H1 (cell line): ENCODE data around the gene CAMKMT. TPM values are rescaled to one million over a fixed set of nuclear protein-coding genes. Genes with fewer than 3 reads are reported as not detected.

ENCODE experiments used
- CTCF ChIA-PET: fragments of 300-600 bp; sonication (Branson Sonifier 250); formaldehyde crosslinking; loops from one replicate; lab custom pipeline; 2021; ENCODE audit not compliant: partially characterized antibody; lab: Charles Lee
- POLR2A ChIA-PET: fragments of 300-600 bp; sonication (Branson Sonifier 250); formaldehyde crosslinking; loops from one replicate; lab custom pipeline; 2021; ENCODE audit warnings: inconsistent platforms; ENCODE audit not compliant: partially characterized antibody; lab: Charles Lee
- DNase-seq, 2 experiments: peaks; one replicate each; pipeline versions ENCODE4 v3.0.0 to v3.0.0-alpha.2; 2010 to 2022; ENCODE audit warnings: low spot score in 2 of 2, low read depth in 1 of 2, mixed read lengths in 1 of 2
- FAIRE-seq: peaks from 2 replicates; lab custom pipeline; 2011; peaks lifted over from hg19 to GRCh38; lab: Jason Lieb, UNC
- H2AFZ ChIP-seq: 2 replicates; pipeline ENCODE4 v1.8.1; 2012; ENCODE audit warnings: low read length, inconsistent platforms
- H2AK5ac ChIP-seq: 2 replicates; pipeline ENCODE4 v1.6.1; 2013; ENCODE audit warnings: low read depth, low read length
- H2BK120ac ChIP-seq: replicated peaks from 2 replicates; pipeline ENCODE3; 2013; ENCODE audit warnings: low read depth, low read length, inconsistent platforms
- H2BK12ac ChIP-seq: 2 replicates; pipeline ENCODE4 v1.6.1; 2013; ENCODE audit warnings: low read depth, low read length
- H2BK15ac ChIP-seq: 2 replicates; pipeline ENCODE4 v1.6.1; 2013; ENCODE audit warnings: low read length
- H2BK20ac ChIP-seq: 2 replicates; pipeline ENCODE4 v1.6.1; 2013; ENCODE audit warnings: low read length
- H2BK5ac ChIP-seq: 2 replicates; pipeline ENCODE4 v1.6.1; 2013; ENCODE audit warnings: low read depth, low read length
- H3K14ac ChIP-seq: 2 replicates; pipeline ENCODE4 v1.6.1; 2013; ENCODE audit warnings: inconsistent platforms; ENCODE audit not compliant: insufficient read length
- H3K18ac ChIP-seq: 2 replicates; pipeline ENCODE4 v1.6.1; 2013; ENCODE audit warnings: low read length; ENCODE audit errors: extremely low read depth
- H3K23ac ChIP-seq: 2 replicates; pipeline ENCODE4 v1.6.1; 2013; ENCODE audit warnings: inconsistent platforms; ENCODE audit not compliant: insufficient read length
- H3K23me2 ChIP-seq: 2 replicates; pipeline ENCODE4 v1.6.1; 2013; ENCODE audit warnings: low read depth, low read length
- H3K27ac ChIP-seq: 2 replicates; pipeline ENCODE4 v1.6.1; 2011; ENCODE audit warnings: low read depth, low read length, inconsistent platforms
- H3K27me3 ChIP-seq, 4 experiments: replicated peaks in 1 of 4; 1 replicate in 1 of 4; 2 replicates in 3 of 4; pipeline versions ENCODE4 v1.6.1 to v1.8.1; 2011 to 2013; ENCODE audit warnings: low read length in 3 of 4, mild to moderate bottlenecking in 3 of 4, inconsistent platforms in 2 of 4, mixed read lengths in 2 of 4, moderate library complexity in 1 of 4; ENCODE audit not compliant: control insufficient read depth in 3 of 4, insufficient read depth in 3 of 4; ENCODE audit errors: extremely low read depth in 1 of 4
- H3K36me3 ChIP-seq, 4 experiments: 2 replicates each; pipeline versions ENCODE4 v1.6.1 to v1.8.1; 2011 to 2013; ENCODE audit warnings: mild to moderate bottlenecking in 4 of 4, low read length in 3 of 4, moderate library complexity in 2 of 4, control low read depth in 1 of 4, inconsistent platforms in 1 of 4; ENCODE audit not compliant: insufficient read depth in 4 of 4, control insufficient read depth in 2 of 4
- H3K4ac ChIP-seq: replicated peaks from 2 replicates; pipeline ENCODE3; 2013; ENCODE audit warnings: low read length, low read depth, mixed read lengths, inconsistent platforms; ENCODE audit not compliant: insufficient read length
- H3K4me1 ChIP-seq, 4 experiments: replicated peaks in 1 of 4; 1 replicate in 1 of 4; 2 replicates in 3 of 4; pipeline versions ENCODE4 v1.6.1 to v1.8.1; 2011 to 2013; ENCODE audit warnings: low read length in 3 of 4, inconsistent platforms in 2 of 4, mixed read lengths in 1 of 4; ENCODE audit not compliant: insufficient read depth in 4 of 4, control insufficient read depth in 3 of 4
- H3K4me2 ChIP-seq, 2 experiments: 2 replicates each; pipeline versions ENCODE4 v1.6.1 to v1.8.1; 2011 to 2013; ENCODE audit warnings: low read depth in 2 of 2, low read length in 2 of 2, control low read depth in 1 of 2, inconsistent platforms in 1 of 2, mild to moderate bottlenecking in 1 of 2; ENCODE audit not compliant: insufficient read depth in 1 of 2
- H3K4me3 ChIP-seq, 4 experiments: fragments of 200-600, 300-600 bp in 1 of 4; sonication (generic), shearing (Covaris generic), sonication (Bioruptor Twin) in 1 of 4; 2 replicates each; pipeline versions ENCODE4 v1.5.1 to v1.8.1; 2011 to 2016; ENCODE audit warnings: low read length in 4 of 4, low read depth in 3 of 4, control low read depth in 2 of 4, inconsistent platforms in 2 of 4, mild to moderate bottlenecking in 2 of 4, mixed read lengths in 1 of 4, moderate library complexity in 1 of 4; ENCODE audit not compliant: insufficient read depth in 2 of 4; ENCODE audit errors: extremely low read depth in 1 of 4
- H3K56ac ChIP-seq: replicated peaks from 2 replicates; pipeline ENCODE3; 2013; ENCODE audit warnings: low read depth, mild to moderate bottlenecking, mixed read lengths, low read length, inconsistent platforms; ENCODE audit not compliant: insufficient read length
- H3K79me1 ChIP-seq: 2 replicates; pipeline ENCODE4 v1.6.1; 2013; ENCODE audit warnings: low read depth, low read length, control low read depth
- H3K79me2 ChIP-seq, 2 experiments: 2 replicates each; pipeline versions ENCODE4 v1.6.1 to v1.8.1; 2012 to 2013; ENCODE audit warnings: low read length in 2 of 2, mild to moderate bottlenecking in 2 of 2, inconsistent platforms in 1 of 2; ENCODE audit not compliant: insufficient read depth in 2 of 2, control insufficient read depth in 1 of 2
- H3K9ac ChIP-seq, 4 experiments: replicated peaks in 1 of 4; 1 replicate in 1 of 4; 2 replicates in 3 of 4; pipeline versions ENCODE4 v1.6.1 to v1.8.1; 2011 to 2013; ENCODE audit warnings: low read depth in 3 of 4, low read length in 3 of 4, control low read depth in 2 of 4, mild to moderate bottlenecking in 2 of 4, moderate library complexity in 2 of 4, inconsistent platforms in 1 of 4; ENCODE audit errors: extremely low read depth in 1 of 4
- H3K9me3 ChIP-seq, 2 experiments: 2 replicates each; pipeline versions ENCODE4 v1.6.1 to v1.8.1; 2012 to 2013; ENCODE audit warnings: mild to moderate bottlenecking in 2 of 2, moderate library complexity in 2 of 2, control low read depth in 1 of 2, inconsistent platforms in 1 of 2, low read depth in 1 of 2, low read length in 1 of 2, mixed read lengths in 1 of 2; ENCODE audit not compliant: insufficient read depth in 2 of 2
- H4K20me1 ChIP-seq, 2 experiments: replicated peaks in 1 of 2; 2 replicates each; pipeline versions ENCODE3 to v1.8.1; 2011 to 2013; ENCODE audit warnings: inconsistent platforms in 2 of 2, low read length in 2 of 2, mild to moderate bottlenecking in 1 of 2; ENCODE audit not compliant: insufficient read depth in 2 of 2, control insufficient read depth in 1 of 2
- H4K5ac ChIP-seq: 2 replicates; pipeline ENCODE4 v1.6.1; 2013; ENCODE audit warnings: low read length, low read depth, mixed read lengths, inconsistent platforms; ENCODE audit not compliant: insufficient read length
- H4K8ac ChIP-seq: 2 replicates; pipeline ENCODE4 v1.8.0; 2013; ENCODE audit warnings: mild to moderate bottlenecking, moderate library complexity, low read length, inconsistent platforms; ENCODE audit not compliant: insufficient read depth; ENCODE audit errors: extremely low read depth
- H4K91ac ChIP-seq: replicated peaks from 2 replicates; pipeline ENCODE3; 2013; ENCODE audit warnings: low read length, mixed read lengths, inconsistent platforms; ENCODE audit not compliant: insufficient read length
- ATF3 ChIP-seq: IDR thresholded peaks from 2 replicates; pipeline ENCODE4 v1.6.1; 2011; ENCODE audit warnings: low read depth, mild to moderate bottlenecking, low read length; ENCODE audit not compliant: insufficient read depth
- E2F6 ChIP-seq: IDR thresholded peaks from 2 replicates; pipeline ENCODE4 v1.6.1; 2012; ENCODE audit warnings: inconsistent platforms
- HDAC2 ChIP-seq, 2 experiments: fragments of 300-600 bp in 1 of 2; sonication (generic) in 1 of 2; IDR thresholded peaks; 2 replicates each; pipeline ENCODE4 v1.6.1; 2011 to 2012; ENCODE audit warnings: low read depth in 2 of 2, low read length in 2 of 2, mild to moderate bottlenecking in 2 of 2, moderate library complexity in 2 of 2, borderline replicate concordance in 1 of 2, inconsistent platforms in 1 of 2
- SP1 ChIP-seq: IDR thresholded peaks from 2 replicates; pipeline ENCODE4 v1.6.1; 2011; ENCODE audit warnings: low read depth, low read length
- TBP ChIP-seq: IDR thresholded peaks from 2 replicates; pipeline ENCODE4 v1.6.1; 2011; ENCODE audit warnings: low read depth, low read length, improper control_type of control experiment
- YY1 ChIP-seq: IDR thresholded peaks from 2 replicates; pipeline ENCODE4 v1.6.1; 2011; ENCODE audit warnings: low read depth, mild to moderate bottlenecking, low read length
- WGBS, 2 experiments: shearing (Covaris generic) in 1 of 2; methylation state at CpG; one replicate each; pipeline versions ENCODE4 v1.1.6 to v1.1.7; 2013 to 2015; ENCODE audit warnings: low lambda C conversion rate in 2 of 2, mixed read lengths in 2 of 2, inconsistent platforms in 1 of 2, low coverage in 1 of 2, missing lambda C conversion rate in 1 of 2; ENCODE audit not compliant: insufficient replicate concordance in 2 of 2, insufficient coverage in 1 of 2, insufficient read length in 1 of 2; ENCODE audit errors: extremely low coverage in 1 of 2, missing lambda C conversion rate in 1 of 2; 5-methylcytosine and 5-hydroxymethylcytosine counted together
- polyA plus RNA-seq, 7 experiments: library from polyadenylated mRNA; depleted of rRNA in 3 of 7; stranded (reverse) in 5 of 7; unstranded in 2 of 7; fragments of >200 nt in 5 of 7; fragments of 200-250 nt in 2 of 7; gene quantifications; 1 replicate in 5 of 7; 2 replicates in 1 of 7; 4 replicates in 1 of 7; pipeline versions ENCODE4 v1.2.1 to v1.2.3, GENCODE V29; 2011 to 2013; ENCODE audit warnings: missing spikeins in 2 of 7, mixed read lengths in 2 of 7
- total RNA-seq: library from RNA; stranded (reverse); fragmentation: NEBNext Ultra II Directional; extraction: Animal tissue kit (Norgen Biotek cat#: 25700); gene quantifications from 2 replicates; pipeline ENCODE4 v1.2.1, GENCODE V29; 2021

CAMKMT gene
- total and polyA plus RNA-seq, 2 of the 8 experiments (the other 6 are each of a cell fraction or from before 2014, with no cell fraction given): 14.7 to 22.4 TPM

- WGBS, 2 experiments: 0% methylated on average over 20 of the region's 23 CpGs; no CpG with 5 or more reads in 1 of the 2 experiments
- POLR2A ChIA-PET: interaction anchor here (0.8 to 9.8 kb wide), 9 partner anchors 12 to 440 kb away, joined by 3 to 84 read pairs (median 3); partner anchors contain the start of genes CAMKMT and PREPL
- TF ChIP-seq E2F6 (no peak), ATF3 (no peak), SP1 (no peak), YY1 (0 out of 2 replicates have a peak, but pooled peaks have one; percentile 28), HDAC2 (IDR thresholded peaks at IDR 0.05; ENCODE audit: borderline replicate concordance in 1 of 2, low read depth in 2 of 2, low read length in 2 of 2) (0 out of 4 replicates have a peak, but pooled peaks of 1 of the 2 experiments have one; percentile 2), TBP (peak; percentile 49; the same call in 1 of the 2 replicates)
These were observed 439.6 kb downstream of the CAMKMT start for GRCh38 chr2:44801289-44801840.

More at GRCh38 chr2:44801289-44801840, 439.6 kb downstream of the CAMKMT start:
- Histone ChIP-seq H3K23me2 (peaks cover 10% of the 10 kb centered on the region), H3K36me3 (no peaks in the 10 kb centered on the region), H3K4me2 (peak overlapping the region; percentile 76 to 87), H3K56ac (no peak overlapping the region), H4K20me1 (no peaks in the 10 kb centered on the region), H3K4me1 (peaks cover 10 to 39% (median 34%) of the 10 kb centered on the region in 4 experiments), H4K5ac (no peak overlapping the region), H2AK5ac (no peak overlapping the region), H3K4me3 (peak overlapping the region; percentile 33 to 65 (median 44)), H2AFZ (no peak overlapping the region), H2BK5ac (peak overlapping the region; percentile 68; the same call in 1 of the 2 replicates), H2BK20ac (no peak overlapping the region), H2BK15ac (no peak overlapping the region), H2BK120ac (no peak overlapping the region), H3K79me1 (no peaks in the 10 kb centered on the region), H3K23ac (no peak overlapping the region), H3K79me2 (no peaks in the 10 kb centered on the region), H3K9me3 (no peaks in the 10 kb centered on the region), H3K9ac (peak overlapping the region in 2 of 4 experiments; percentile 49 to 52; a peak in 2 of 7 replicates), H4K8ac (no peak overlapping the region; the same call in 1 of the 2 replicates), H2BK12ac (peak overlapping the region; percentile 44; the same call in 1 of the 2 replicates), H3K4ac (no peak overlapping the region), H4K91ac (no peak overlapping the region), H3K18ac (peak overlapping the region; percentile 91; the same call in 1 of the 2 replicates), H3K14ac (no peak overlapping the region), H3K27me3 (peaks cover 0 to 5% (median 2%) of the 10 kb centered on the region in 4 experiments; a peak in 3 of 7 replicates), H3K27ac (peak overlapping the region; percentile 68; the same call in 1 of the 2 replicates)
- FAIRE-seq (no peak), DNase-seq (peak; percentile 77 to 84)
- CTCF ChIA-PET: interaction anchor here (0.8 to 1.2 kb wide), 3 partner anchors 11 to 321 kb away, joined by 3 read pairs; no protein-coding TSS in a partner anchor
